HCT116 (cell line): ENCODE results near the gene FGF6.

Experiments used
- CEBPB ChIP-seq: IDR thresholded peaks from 2 replicates; pipeline ENCODE4 v1.6.1; 2012; ENCODE audit warnings: low read depth
- CTCF ChIP-seq, 3 experiments: fragments of 200-600 bp in 1 of 3; sonication (generic) in 1 of 3; IDR thresholded peaks in 2 of 3; conservative IDR thresholded peaks in 1 of 3; 2 replicates each; pipeline ENCODE4 v1.5.1; 2012 to 2017; ENCODE audit warnings: low read depth in 2 of 3, low read length in 2 of 3, antibody characterized with exemption in 1 of 3, borderline replicate concordance in 1 of 3, control low read depth in 1 of 3, mild to moderate bottlenecking in 1 of 3, mixed read lengths in 1 of 3, mixed run types in 1 of 3, moderate library complexity in 1 of 3; ENCODE audit not compliant: insufficient read depth in 1 of 3
- EZH2 ChIP-seq: fragments of 200-600 bp; sonication (generic); IDR thresholded peaks from 2 replicates; pipeline ENCODE4 v1.6.1; 2017; ENCODE audit warnings: antibody characterized with exemption, mixed run types
- FOSL1 ChIP-seq: IDR thresholded peaks from 2 replicates; pipeline ENCODE4 v1.6.1; 2012; ENCODE audit warnings: low read depth
- JUND ChIP-seq: IDR thresholded peaks from 2 replicates; pipeline ENCODE4 v1.6.1; 2012
- MAX ChIP-seq: IDR thresholded peaks from 2 replicates; pipeline ENCODE4 v1.6.1; 2012
- POLR2A ChIP-seq: IDR thresholded peaks from 2 replicates; pipeline ENCODE4 v1.7.0; 2011; ENCODE audit warnings: borderline replicate concordance; ENCODE audit not compliant: insufficient read depth, insufficient read length; ENCODE audit errors: extremely low read depth
- POLR2AphosphoS5 ChIP-seq: IDR thresholded peaks from 2 replicates; pipeline ENCODE4 v1.6.1; 2011; ENCODE audit warnings: mild to moderate bottlenecking, low read depth, low read length, moderate library complexity
- RAD21 ChIP-seq: IDR thresholded peaks from 2 replicates; pipeline ENCODE4 v1.6.1; 2012; ENCODE audit warnings: low read depth, mild to moderate bottlenecking
- SP1 ChIP-seq: IDR thresholded peaks from 2 replicates; pipeline ENCODE4 v1.6.1; 2012; ENCODE audit warnings: low read depth
- TCF7L2 ChIP-seq: IDR thresholded peaks from 2 replicates; pipeline ENCODE4 v1.7.0; 2011; ENCODE audit warnings: borderline replicate concordance, inconsistent platforms; ENCODE audit not compliant: insufficient read depth, insufficient read length; ENCODE audit errors: extremely low read depth
- YY1 ChIP-seq: IDR thresholded peaks from 2 replicates; pipeline ENCODE4 v1.6.1; 2011; ENCODE audit warnings: low read length, low read depth, moderate library complexity, mild to moderate bottlenecking; ENCODE audit not compliant: insufficient replicate concordance; ENCODE audit errors: extremely low read depth

GRCh38 chr12:4460761-4461160, 15.1 kb upstream of the FGF6 start:
- TF ChIP-seq TCF7L2 (no peak), CTCF (IDR thresholded peaks at IDR 0.05 in 2 of 3, conservative IDR thresholded peaks at IDR 0.05 in 1 of 3; ENCODE audit: borderline replicate concordance in 1 of 3, insufficient read depth in 1 of 3, low read depth in 2 of 3, low read length in 2 of 3) (no peak), MAX (no peak), POLR2A (no peak), EZH2 (no peak), SP1 (no peak), YY1 (no peak), FOSL1 (no peak), CEBPB (no peak), POLR2AphosphoS5 (no peak), JUND (no peak), RAD21 (no peak)
